Left lung (tissue), 10 donors: ENCODE measurements around the gene ZDHHC12. TPM values are rescaled to one million over a fixed set of nuclear protein-coding genes. Genes with fewer than 3 reads are reported as not detected.

Experiments used
- ATAC-seq: fragments of 200-7000 bp; cut with Tn5 transposase; one replicate; pipeline ENCODE4 v1.9.1; 2020; ENCODE audit warnings: moderate library complexity
- DNase-seq, 4 donors: peaks; one replicate each; pipeline ENCODE4 v3.0.0-alpha.2; 2013 to 2020
- H3K27ac ChIP-seq, 2 donors: fragments of 200-600 bp; sonication (generic) in 1 of 2; one replicate each; pipeline versions ENCODE4 v1.5.0 to v1.8.0; 2020 to 2021
- H3K27me3 ChIP-seq, 2 donors: fragments of 200-600 bp; sonication (generic) in 1 of 2; one replicate each; pipeline versions ENCODE4 v1.5.0 to v1.8.0; 2020 to 2021
- H3K36me3 ChIP-seq, 2 donors: fragments of 200-600 bp; sonication (generic) in 1 of 2; one replicate each; pipeline versions ENCODE4 v1.5.0 to v1.8.0; 2020 to 2021
- H3K4me1 ChIP-seq, 2 donors: fragments of 200-600 bp; one replicate each; pipeline ENCODE4 v1.8.0; 2021
- H3K4me3 ChIP-seq, 2 donors: fragments of 200-600 bp; sonication (generic) in 1 of 2; one replicate each; pipeline versions ENCODE4 v1.5.0 to v1.8.0; 2020 to 2021; ENCODE audit warnings: mild to moderate bottlenecking in 1 of 2
- H3K9me3 ChIP-seq, 2 donors: fragments of 200-600 bp; sonication (generic) in 1 of 2; one replicate each; pipeline versions ENCODE4 v1.5.0 to v1.8.0; 2020 to 2021
- intact Hi-C, 2 donors: fragments of 100-400 bp; cut with DNase I; formaldehyde crosslinking; loops; one replicate each; pipeline versions ENCODE4 v1.11.2 to v1.14.2; 2022
- polyA plus RNA-seq, 6 donors: library from polyadenylated mRNA; unstranded; fragments of 120-200 nt; gene quantifications; one replicate each; pipeline ENCODE4 v1.2.1, GENCODE V29; 2013; ENCODE audit not compliant: insufficient read length in 6 of 6
- total RNA-seq, 2 donors: library from RNA; stranded (reverse); fragmentation: NEBNext Ultra II Directional; extraction: Animal tissue kit (Norgen Biotek cat#: 25700); gene quantifications; one replicate each; pipeline ENCODE4 v1.2.1, GENCODE V29; 2021
- TF ChIP-seq, protein P1 (sequence below), 2 donors: fragments of 200-600 bp; sonication (generic) in 1 of 2; IDR thresholded peaks; one replicate each; pipeline versions ENCODE4 v1.5.0 to v1.8.0; 2021; ENCODE audit warnings: antibody characterized with exemption in 2 of 2
- donor health status: DM: no; HTN: yes; CAD: no.
- donor health status: DM: no; HTN: no; CAD: no.

Gene ZDHHC12
- total and polyA plus RNA-seq, 8 donors, result 10.8 to 48.9 (median 12.0) TPM

- TF ChIP-seq, protein P1, sequence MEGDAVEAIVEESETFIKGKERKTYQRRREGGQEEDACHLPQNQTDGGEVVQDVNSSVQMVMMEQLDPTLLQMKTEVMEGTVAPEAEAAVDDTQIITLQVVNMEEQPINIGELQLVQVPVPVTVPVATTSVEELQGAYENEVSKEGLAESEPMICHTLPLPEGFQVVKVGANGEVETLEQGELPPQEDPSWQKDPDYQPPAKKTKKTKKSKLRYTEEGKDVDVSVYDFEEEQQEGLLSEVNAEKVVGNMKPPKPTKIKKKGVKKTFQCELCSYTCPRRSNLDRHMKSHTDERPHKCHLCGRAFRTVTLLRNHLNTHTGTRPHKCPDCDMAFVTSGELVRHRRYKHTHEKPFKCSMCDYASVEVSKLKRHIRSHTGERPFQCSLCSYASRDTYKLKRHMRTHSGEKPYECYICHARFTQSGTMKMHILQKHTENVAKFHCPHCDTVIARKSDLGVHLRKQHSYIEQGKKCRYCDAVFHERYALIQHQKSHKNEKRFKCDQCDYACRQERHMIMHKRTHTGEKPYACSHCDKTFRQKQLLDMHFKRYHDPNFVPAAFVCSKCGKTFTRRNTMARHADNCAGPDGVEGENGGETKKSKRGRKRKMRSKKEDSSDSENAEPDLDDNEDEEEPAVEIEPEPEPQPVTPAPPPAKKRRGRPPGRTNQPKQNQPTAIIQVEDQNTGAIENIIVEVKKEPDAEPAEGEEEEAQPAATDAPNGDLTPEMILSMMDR (IDR thresholded peaks at IDR 0.05), result no peak
Measured at GRCh38 chr9:128684325-128685199, 39.4 kb downstream of the ZDHHC12 start.

DNA sequence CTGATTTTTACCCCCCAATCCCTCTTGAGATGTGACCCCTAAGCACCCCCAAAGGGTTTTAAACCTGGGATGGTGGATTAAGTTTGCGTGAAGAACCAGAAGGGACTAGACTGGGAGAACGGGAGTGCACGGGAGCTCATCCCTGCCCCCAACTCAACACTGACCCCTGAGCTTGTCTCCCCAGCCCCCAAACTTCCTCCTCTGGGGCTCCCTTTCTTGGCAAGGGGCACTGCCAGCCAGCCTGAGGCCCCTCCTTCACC is 39.9 kb downstream of the ZDHHC12 start:
- Histone ChIP-seq H3K9me3 (no peaks in the 10 kb centered on the region), H3K4me3 (peak overlapping the region; percentile 65 to 86), H3K4me1 (peaks cover 16 to 62% of the 10 kb centered on the region in 2 donors), H3K27ac (peak overlapping the region; percentile 88 to 93), H3K36me3 (no peaks in the 10 kb centered on the region), H3K27me3 (no peaks in the 10 kb centered on the region)
- intact Hi-C loops, result no loop called here
- TF ChIP-seq, protein P1 (IDR thresholded peaks at IDR 0.05), result no peak
- ATAC-seq (peak; percentile 6), DNase-seq (no peak)

More at GRCh38 chr9:128684325-128685199, 39.4 kb downstream of the ZDHHC12 start:
- peak; percentile 67 to 95 (median 88) for DNase-seq
- intact Hi-C loops, result no loop called here
- Histone ChIP-seq H3K9me3 (no peaks in the 10 kb centered on the region), H3K4me3 (peak overlapping the region; percentile 65 to 86), H3K27me3 (no peaks in the 10 kb centered on the region), H3K27ac (peak overlapping the region; percentile 88 to 93), H3K4me1 (peaks cover 16 to 62% of the 10 kb centered on the region in 2 donors), H3K36me3 (no peaks in the 10 kb centered on the region)
- ATAC-seq, result peak; percentile 74

DNA sequence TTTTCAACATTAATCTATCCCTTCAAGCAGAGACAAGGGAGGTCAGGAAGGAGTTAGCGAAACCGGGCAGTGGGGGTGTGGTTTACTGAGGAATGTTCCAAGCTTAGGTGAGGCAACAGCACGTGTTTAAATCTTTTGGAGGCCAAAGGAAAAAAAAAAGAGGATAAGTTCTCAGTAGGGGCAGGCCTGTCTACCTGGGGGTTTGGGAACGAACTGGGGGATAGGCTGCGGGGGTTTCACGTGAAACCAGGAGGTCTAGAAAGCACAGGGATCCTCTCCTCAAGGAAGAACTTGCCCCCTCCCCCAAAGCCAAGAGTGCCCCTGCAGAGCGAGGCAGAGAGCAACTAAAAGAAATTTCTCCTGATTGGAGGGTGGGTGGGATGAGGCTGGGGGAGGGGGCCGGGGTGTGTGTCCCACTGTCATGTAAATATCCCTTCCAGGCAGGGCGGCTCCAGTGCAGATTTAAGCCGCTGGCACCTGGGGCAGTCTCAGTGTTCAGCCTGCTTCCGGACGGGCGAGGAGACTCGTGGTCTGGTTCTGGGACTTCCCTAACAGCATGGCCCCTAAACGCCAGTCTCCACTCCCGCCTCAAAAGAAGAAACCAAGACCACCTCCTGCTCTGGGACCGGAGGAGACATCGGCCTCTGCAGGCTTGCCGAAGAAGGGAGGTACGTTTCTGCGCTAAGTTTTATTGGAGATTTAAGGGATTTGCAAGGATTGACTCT is 40.4 kb downstream of the ZDHHC12 start:
- Histone ChIP-seq H3K27ac (peak overlapping the region; percentile 88 to 93), H3K4me1 (peaks cover 16 to 61% of the 10 kb centered on the region in 2 donors), H3K36me3 (no peaks in the 10 kb centered on the region), H3K9me3 (no peaks in the 10 kb centered on the region), H3K4me3 (peak overlapping the region; percentile 65 to 86), H3K27me3 (no peaks in the 10 kb centered on the region)
- ATAC-seq (peak; percentile 59), DNase-seq (peak; percentile 22 to 86 (median 60))
- intact Hi-C loops, result no loop called here
- TF ChIP-seq, protein P1 (IDR thresholded peaks at IDR 0.05), result no peak

- H3K36me3 ChIP-seq, result no peaks in the 10 kb centered on the region
- no peak overlapping the region for H3K27ac ChIP-seq
- H3K4me1 ChIP-seq, result peaks cover 0 to 8% of the 10 kb centered on the region in 2 donors
- H3K27me3 ChIP-seq, result no peaks in the 10 kb centered on the region
- intact Hi-C loops, result no loop called here
- DNase-seq, result peak in 1 of 4 donors; percentile 17
- H3K4me3 ChIP-seq, result no peak overlapping the region
- H3K9me3 ChIP-seq, result no peaks in the 10 kb centered on the region
- TF ChIP-seq, protein P1 (IDR thresholded peaks at IDR 0.05), result no peak
- no peak for ATAC-seq
Measured at GRCh38 chr9:128677794-128678193, 46.1 kb downstream of the ZDHHC12 start.

GRCh38 chr9:128675382-128675781 is 48.5 kb downstream of the ZDHHC12 start:
- Histone ChIP-seq H3K9me3 (no peaks in the 10 kb centered on the region), H3K27ac (no peak overlapping the region), H3K27me3 (no peaks in the 10 kb centered on the region), H3K4me1 (no peaks in the 10 kb centered on the region), H3K4me3 (no peak overlapping the region), H3K36me3 (no peaks in the 10 kb centered on the region)
- no peak for DNase-seq
- no peak for ATAC-seq
- intact Hi-C loops, result no loop called here
- TF ChIP-seq, protein P1 (IDR thresholded peaks at IDR 0.05), result no peak
